RKO (cell line): Measurements from ENCODE around the gene ATP5PD.
"Not testable (repeated sequence)": the region's sequence is repeated elsewhere in the genome, so short reads cannot be mapped to it uniquely, and the experiment has no call there.

ENCODE experiments used
- DNase-seq: peaks from one replicate; pipeline ENCODE4 v3.0.0-alpha.2; 2016; ENCODE audit warnings: low spot score

ATP5PD gene

GRCh38 chr17:75051941-75052340 is 5.2 kb upstream of the ATP5PD start:
- no peak for DNase-seq

- DNase-seq = no peak
Measured at GRCh38 chr17:75049706-75050105, 2.9 kb upstream of the ATP5PD start.

GRCh38 chr17:75049057-75049456 is 2.3 kb upstream of the ATP5PD start:
- no peak for DNase-seq

- no peak for DNase-seq
Measured at GRCh38 chr17:75048249-75048878, 1.6 kb upstream of the ATP5PD start.

- DNase-seq = peak; percentile 44
Measured at GRCh38 chr17:75047398-75048098, 779 bp upstream of the ATP5PD start.

- DNase-seq = not testable (repeated sequence)
Measured at GRCh38 chr17:75045946-75046406, 793 bp downstream of the ATP5PD start.

GRCh38 chr17:75044716-75045115 is 2.1 kb downstream of the ATP5PD start:
- no peak for DNase-seq

- not testable (repeated sequence) for DNase-seq
Measured at GRCh38 chr17:75043789-75044188, 3.0 kb downstream of the ATP5PD start.

- DNase-seq = no peak
Measured at GRCh38 chr17:75041656-75042280, 5.0 kb downstream of the ATP5PD start.

GRCh38 chr17:75039238-75039637 is 7.5 kb downstream of the ATP5PD start:
- DNase-seq = no peak

- DNase-seq = no peak
Measured at GRCh38 chr17:75036643-75037268, 10.0 kb downstream of the ATP5PD start.

GRCh38 chr17:75034236-75034908 is 12.4 kb downstream of the ATP5PD start:
- DNase-seq = peak; percentile 91

GRCh38 chr17:75033346-75034235 is 13.2 kb downstream of the ATP5PD start:
- DNase-seq = peak; percentile 90

GRCh38 chr17:75032720-75033280 is 14.0 kb downstream of the ATP5PD start:
- peak; percentile 51 for DNase-seq

GRCh38 chr17:75031972-75032719 is 14.6 kb downstream of the ATP5PD start:
- DNase-seq = peak; percentile 89

- no peak for DNase-seq
Measured at GRCh38 chr17:75030161-75030560, 16.6 kb downstream of the ATP5PD start.

GRCh38 chr17:75026650-75027049 is 20.1 kb downstream of the ATP5PD start:
- not testable (repeated sequence) for DNase-seq

- DNase-seq = not testable (repeated sequence)
Measured at GRCh38 chr17:75025398-75025734, 21.4 kb downstream of the ATP5PD start.

GRCh38 chr17:75024686-75025397 is 21.9 kb downstream of the ATP5PD start:
- no peak for DNase-seq
